Measurements from ENCODE around the gene PRPF4. TPM values are rescaled to one million over a fixed set of nuclear protein-coding genes. Genes with fewer than 3 reads are reported as not detected.

The PRPF4 gene
- total RNA-seq, 1 donor from 2014 or later, result 11.8 TPM

GRCh38 chr9:113255438-113255837 lies 20.0 kb upstream of the PRPF4 start:
- peaks cover 0 to 9% of the 10 kb centered on the region in 2 donors for H3K36me3 ChIP-seq

GRCh38 chr9:113257863-113258262 lies 17.6 kb upstream of the PRPF4 start:
- H3K4me3 ChIP-seq, result no peak overlapping the region
- no peaks in the 10 kb centered on the region for H3K4me1 ChIP-seq
- intact Hi-C loops (cut with DNase I), result no loop called here
- DNase-seq (ENCODE audit: extremely low spot score in 2 of 2), result no peak
- TF ChIP-seq POLR2AphosphoS5 (IDR thresholded peaks at IDR 0.05; ENCODE audit: insufficient read depth in 1 of 2, low read depth in 1 of 2) (no peak), CTCF (IDR thresholded peaks at IDR 0.05) (no peak), POLR2A (IDR thresholded peaks at IDR 0.05) (no peak)
- H3K9me3 ChIP-seq, result no peaks in the 10 kb centered on the region
- peaks cover 0 to 15% of the 10 kb centered on the region in 2 donors for H3K36me3 ChIP-seq
- H3K27me3 ChIP-seq, result no peaks in the 10 kb centered on the region
- H3K27ac ChIP-seq, result no peak overlapping the region

More at GRCh38 chr9:113255438-113255837, 20.0 kb upstream of the PRPF4 start:
- Histone ChIP-seq H3K4me3 (no peak overlapping the region), H3K9me3 (no peaks in the 10 kb centered on the region), H3K27me3 (no peaks in the 10 kb centered on the region), H3K27ac (no peak overlapping the region), H3K4me1 (no peaks in the 10 kb centered on the region)
- intact Hi-C loops (cut with DNase I), result no loop called here
- TF ChIP-seq CTCF (IDR thresholded peaks at IDR 0.05), result no peak
- no peak for DNase-seq (ENCODE audit: extremely low spot score in 2 of 2)

DNA sequence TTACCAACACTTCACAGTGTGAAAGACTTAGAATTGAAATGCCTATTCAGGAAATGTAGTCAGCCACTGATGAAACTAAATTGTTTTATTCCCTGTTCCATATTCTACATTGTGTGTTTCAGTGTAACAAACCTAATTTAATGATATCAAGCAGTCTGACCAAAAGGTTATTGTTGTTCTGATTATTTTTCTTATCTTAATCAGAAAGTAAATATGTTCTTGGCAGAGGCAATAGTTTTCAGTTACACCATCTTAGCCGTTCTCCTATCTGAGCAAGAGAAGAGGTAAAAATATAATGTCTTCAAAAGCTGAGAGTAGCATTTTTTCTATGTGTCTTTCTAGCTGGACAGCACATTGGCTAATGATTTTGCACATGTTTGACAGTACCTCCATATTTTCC lies 17.2 kb upstream of the PRPF4 start:
- Histone ChIP-seq H3K27me3 (no peaks in the 10 kb centered on the region), H3K4me1 (no peaks in the 10 kb centered on the region), H3K4me3 (no peak overlapping the region), H3K27ac (no peak overlapping the region), H3K36me3 (peaks cover 0 to 15% of the 10 kb centered on the region in 2 donors), H3K9me3 (no peaks in the 10 kb centered on the region)
- no peak for DNase-seq (ENCODE audit: extremely low spot score in 2 of 2)
- intact Hi-C loops (cut with DNase I), result no loop called here
- TF ChIP-seq POLR2AphosphoS5 (IDR thresholded peaks at IDR 0.05; ENCODE audit: insufficient read depth in 1 of 2, low read depth in 1 of 2), result no peak
- TF ChIP-seq CTCF (IDR thresholded peaks at IDR 0.05), result no peak
- no peak for TF ChIP-seq POLR2A (IDR thresholded peaks at IDR 0.05)

DNA sequence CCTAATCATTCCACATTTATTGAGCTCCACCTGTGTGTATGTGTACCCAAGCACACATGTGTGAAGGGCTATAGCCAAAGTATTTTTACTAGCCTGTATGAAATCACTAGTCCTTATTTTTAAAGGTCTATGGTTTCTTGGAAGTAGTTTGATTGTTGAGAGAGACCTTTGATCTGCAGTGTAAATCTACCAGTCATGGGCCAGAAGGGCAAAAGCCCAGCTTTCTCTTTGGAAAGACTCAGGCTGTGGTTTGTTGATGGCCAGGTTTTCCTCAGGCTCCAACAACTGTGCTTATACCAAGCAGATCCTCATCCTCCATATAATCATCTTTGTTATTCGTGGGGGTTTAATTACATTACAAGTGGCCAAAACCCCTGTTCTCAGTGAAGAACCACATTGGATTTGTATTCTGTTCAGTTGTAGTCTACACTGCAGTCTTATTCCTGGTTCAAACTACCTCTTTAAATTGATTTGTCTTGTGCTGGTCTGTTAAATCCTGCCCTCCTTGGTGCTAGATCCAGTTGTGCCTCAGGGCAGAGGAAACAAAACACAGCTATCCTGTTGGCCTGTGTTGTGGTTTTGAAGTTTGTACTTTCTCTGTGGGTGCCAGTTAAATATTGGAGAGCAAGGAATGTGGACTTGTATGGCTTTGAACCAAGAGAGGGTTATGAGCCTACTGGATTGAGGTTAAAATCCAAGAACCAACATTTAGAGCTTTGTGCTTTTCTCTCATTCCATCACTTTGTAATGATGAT lies 13.4 kb upstream of the PRPF4 start:
- no peak for DNase-seq (ENCODE audit: extremely low spot score in 2 of 2)
- H3K27ac ChIP-seq, result no peak overlapping the region
- no peaks in the 10 kb centered on the region for H3K9me3 ChIP-seq
- H3K4me1 ChIP-seq, result no peaks in the 10 kb centered on the region
- H3K27me3 ChIP-seq, result no peaks in the 10 kb centered on the region
- intact Hi-C loops (cut with DNase I), result no loop called here
- TF ChIP-seq POLR2AphosphoS5 (IDR thresholded peaks at IDR 0.05; ENCODE audit: insufficient read depth in 1 of 2, low read depth in 1 of 2) (no peak), POLR2A (IDR thresholded peaks at IDR 0.05) (no peak), CTCF (IDR thresholded peaks at IDR 0.05) (no peak)
- peaks cover 0 to 15% of the 10 kb centered on the region in 2 donors for H3K36me3 ChIP-seq
- no peak overlapping the region for H3K4me3 ChIP-seq

- no peaks in the 10 kb centered on the region for H3K4me1 ChIP-seq
- no peaks in the 10 kb centered on the region for H3K27me3 ChIP-seq
- no peaks in the 10 kb centered on the region for H3K9me3 ChIP-seq
- DNase-seq (ENCODE audit: extremely low spot score in 2 of 2), result no peak
- no peak overlapping the region for H3K27ac ChIP-seq
- H3K4me3 ChIP-seq, result no peak overlapping the region
- intact Hi-C loops (cut with DNase I), result no loop called here
- H3K36me3 ChIP-seq, result peaks cover 0 to 28% of the 10 kb centered on the region in 2 donors
- TF ChIP-seq POLR2AphosphoS5 (IDR thresholded peaks at IDR 0.05; ENCODE audit: insufficient read depth in 1 of 2, low read depth in 1 of 2) (no peak), POLR2A (IDR thresholded peaks at IDR 0.05) (no peak), CTCF (IDR thresholded peaks at IDR 0.05) (no peak)
Measured at GRCh38 chr9:113266174-113266573, 9.3 kb upstream of the PRPF4 start.

Measured in vagina (tissue), 2 donors.